ENCODE results near the gene OXCT1. TPM values are rescaled to one million over a fixed set of nuclear protein-coding genes. Genes with fewer than 3 reads are reported as not detected.
A peak's percentile ranks its signal among the peaks of the same experiment; 100 is the strongest.

OXCT1 gene
- total and polyA plus RNA-seq, 4 experiments from 2014 or later = 30.1 to 37.5 (median 33.1) TPM

- no peak overlapping the region for H3K27ac ChIP-seq (ENCODE audit: low read depth, low read length)
- no peaks in the 10 kb centered on the region for H3K9me3 Mint-ChIP-seq
- H3K4me3 Mint-ChIP-seq = no peak overlapping the region
- ChIA-PET POLR2A (ENCODE audit: partially characterized antibody) (no interaction called here), CTCF (ENCODE audit: partially characterized antibody) (no interaction called here)
- peaks cover 9 to 19% (median 14%) of the 10 kb centered on the region in 4 donors for H3K4me1 Mint-ChIP-seq
- no peaks in the 10 kb centered on the region for H3K27me3 ChIP-seq (ENCODE audit: insufficient read depth, low read length)
- intact Hi-C loops (cut with micrococcal nuclease) = no loop called here
- no peaks in the 10 kb centered on the region for H3K9me3 ChIP-seq (ENCODE audit: control insufficient read depth in 1 of 2, low read length in 2 of 2)
- H3K36me3 ChIP-seq (ENCODE audit: insufficient read depth, low read length) = no peaks in the 10 kb centered on the region
- peaks cover 26 to 46% of the 10 kb centered on the region in 2 donors for H3K36me3 Mint-ChIP-seq
- no peak overlapping the region for H3K27ac Mint-ChIP-seq
- no peaks in the 10 kb centered on the region for H3K4me1 ChIP-seq (ENCODE audit: insufficient read depth, low read length)
- no peaks in the 10 kb centered on the region for H3K27me3 Mint-ChIP-seq
- DNase-seq = no peak
- no peak overlapping the region for H3K4me3 ChIP-seq (ENCODE audit: low read length in 2 of 2)
Measured at GRCh38 chr5:41770799-41771198, 99.4 kb downstream of the OXCT1 start.

- Histone ChIP-seq H3K27ac (ENCODE audit: low read depth, low read length) (no peak overlapping the region), H3K4me1 (ENCODE audit: insufficient read depth, low read length) (no peaks in the 10 kb centered on the region), H3K9me3 (ENCODE audit: control insufficient read depth in 1 of 2, low read length in 2 of 2) (no peaks in the 10 kb centered on the region), H3K27me3 (ENCODE audit: insufficient read depth, low read length) (no peaks in the 10 kb centered on the region), H3K4me3 (ENCODE audit: low read length in 2 of 2) (no peak overlapping the region), H3K36me3 (ENCODE audit: insufficient read depth, low read length) (no peaks in the 10 kb centered on the region)
- no peak overlapping the region for H3K4me3 Mint-ChIP-seq
- no peaks in the 10 kb centered on the region for H3K9me3 Mint-ChIP-seq
- peak overlapping the region in 2 of 7 donors; percentile 23 to 25 for H3K27ac Mint-ChIP-seq
- H3K4me1 Mint-ChIP-seq = peaks cover 4 to 14% (median 10%) of the 10 kb centered on the region in 4 donors
- DNase-seq = no peak
- H3K36me3 Mint-ChIP-seq = peaks cover 39 to 50% of the 10 kb centered on the region in 2 donors
- H3K27me3 Mint-ChIP-seq = no peaks in the 10 kb centered on the region
- intact Hi-C loops (cut with micrococcal nuclease) = no loop called here
- ChIA-PET POLR2A (ENCODE audit: partially characterized antibody) (no interaction called here), CTCF (ENCODE audit: partially characterized antibody) (no interaction called here)
Measured at GRCh38 chr5:41768692-41769091, 101.5 kb downstream of the OXCT1 start.

- Mint-ChIP-seq H3K4me3 (no peak overlapping the region), H3K36me3 (peaks cover 60 to 63% of the 10 kb centered on the region in 2 donors), H3K27me3 (no peaks in the 10 kb centered on the region), H3K9me3 (no peaks in the 10 kb centered on the region), H3K27ac (peak overlapping the region in 1 of 7 donors; percentile 6), H3K4me1 (peaks cover 0 to 6% (median 2%) of the 10 kb centered on the region in 4 donors)
- ChIA-PET POLR2A (ENCODE audit: partially characterized antibody) (no interaction called here), CTCF (ENCODE audit: partially characterized antibody) (interaction anchor here (1.3 kb wide), 1 partner anchor 9 kb away, joined by 3 read pairs; no protein-coding TSS in a partner anchor)
- no peaks in the 10 kb centered on the region for H3K36me3 ChIP-seq (ENCODE audit: insufficient read depth, low read length)
- intact Hi-C loops (cut with micrococcal nuclease) = no loop called here
- H3K9me3 ChIP-seq (ENCODE audit: control insufficient read depth in 1 of 2, low read length in 2 of 2) = no peaks in the 10 kb centered on the region
- no peak for DNase-seq
- no peak overlapping the region for H3K27ac ChIP-seq (ENCODE audit: low read depth, low read length)
- no peaks in the 10 kb centered on the region for H3K27me3 ChIP-seq (ENCODE audit: insufficient read depth, low read length)
- H3K4me3 ChIP-seq (ENCODE audit: low read length in 2 of 2) = no peak overlapping the region
- H3K4me1 ChIP-seq (ENCODE audit: insufficient read depth, low read length) = no peaks in the 10 kb centered on the region
Measured at GRCh38 chr5:41764650-41765049, 105.6 kb downstream of the OXCT1 start.

GRCh38 chr5:41763574-41763973 lies 106.7 kb downstream of the OXCT1 start:
- Histone ChIP-seq H3K4me1 (ENCODE audit: insufficient read depth, low read length) (no peaks in the 10 kb centered on the region), H3K27me3 (ENCODE audit: insufficient read depth, low read length) (no peaks in the 10 kb centered on the region), H3K36me3 (ENCODE audit: insufficient read depth, low read length) (peaks cover 4% of the 10 kb centered on the region), H3K9me3 (ENCODE audit: control insufficient read depth in 1 of 2, low read length in 2 of 2) (no peaks in the 10 kb centered on the region), H3K4me3 (ENCODE audit: low read length in 2 of 2) (no peak overlapping the region), H3K27ac (ENCODE audit: low read depth, low read length) (no peak overlapping the region)
- Mint-ChIP-seq H3K4me1 (peaks cover 0 to 3% (median under 1%) of the 10 kb centered on the region in 4 donors), H3K9me3 (no peaks in the 10 kb centered on the region), H3K36me3 (peaks cover 63 to 66% of the 10 kb centered on the region in 2 donors), H3K27me3 (no peaks in the 10 kb centered on the region), H3K4me3 (no peak overlapping the region), H3K27ac (no peak overlapping the region)
- CTCF ChIA-PET (ENCODE audit: partially characterized antibody) = interaction anchor here (1.6 kb wide), 1 partner anchor 27 kb away, joined by 3 read pairs; no protein-coding TSS in a partner anchor
- intact Hi-C loops (cut with micrococcal nuclease) = no loop called here
- DNase-seq = no peak
- POLR2A ChIA-PET (ENCODE audit: partially characterized antibody) = no interaction called here

GRCh38 chr5:41763081-41763480 lies 107.1 kb downstream of the OXCT1 start:
- Histone ChIP-seq H3K36me3 (ENCODE audit: insufficient read depth, low read length) (peaks cover 5% of the 10 kb centered on the region), H3K27me3 (ENCODE audit: insufficient read depth, low read length) (no peaks in the 10 kb centered on the region), H3K4me3 (ENCODE audit: low read length in 2 of 2) (no peak overlapping the region), H3K4me1 (ENCODE audit: insufficient read depth, low read length) (no peaks in the 10 kb centered on the region), H3K9me3 (ENCODE audit: control insufficient read depth in 1 of 2, low read length in 2 of 2) (no peaks in the 10 kb centered on the region), H3K27ac (ENCODE audit: low read depth, low read length) (no peak overlapping the region)
- Mint-ChIP-seq H3K36me3 (peaks cover 63 to 66% of the 10 kb centered on the region in 2 donors), H3K9me3 (no peaks in the 10 kb centered on the region), H3K27ac (peak overlapping the region in 3 of 7 donors; percentile 2 to 43 (median 26)), H3K4me1 (peaks cover 0 to 3% (median 0%) of the 10 kb centered on the region in 4 donors), H3K4me3 (no peak overlapping the region), H3K27me3 (no peaks in the 10 kb centered on the region)
- intact Hi-C loops (cut with micrococcal nuclease) = no loop called here
- ChIA-PET POLR2A (ENCODE audit: partially characterized antibody) (no interaction called here), CTCF (ENCODE audit: partially characterized antibody) (interaction anchor here (1.6 kb wide), 1 partner anchor 27 kb away, joined by 3 read pairs; no protein-coding TSS in a partner anchor)
- DNase-seq = no peak

- Mint-ChIP-seq H3K9me3 (no peaks in the 10 kb centered on the region), H3K4me1 (peaks cover 0 to 8% (median 4%) of the 10 kb centered on the region in 4 donors), H3K27ac (no peak overlapping the region), H3K27me3 (no peaks in the 10 kb centered on the region), H3K36me3 (peaks cover 67 to 70% of the 10 kb centered on the region in 2 donors), H3K4me3 (no peak overlapping the region)
- CTCF ChIA-PET (ENCODE audit: partially characterized antibody) = interaction anchor here (1.6 kb wide), 1 partner anchor 26 kb away, joined by 3 read pairs; no protein-coding TSS in a partner anchor
- DNase-seq = no peak
- intact Hi-C loops (cut with micrococcal nuclease) = no loop called here
- no peaks in the 10 kb centered on the region for H3K9me3 ChIP-seq (ENCODE audit: control insufficient read depth in 1 of 2, low read length in 2 of 2)
- no peaks in the 10 kb centered on the region for H3K4me1 ChIP-seq (ENCODE audit: insufficient read depth, low read length)
- POLR2A ChIA-PET (ENCODE audit: partially characterized antibody) = interaction anchor here (1.1 kb wide), 1 partner anchor 10 kb away, joined by 3 read pairs; no protein-coding TSS in a partner anchor
- H3K27me3 ChIP-seq (ENCODE audit: insufficient read depth, low read length) = no peaks in the 10 kb centered on the region
- H3K4me3 ChIP-seq (ENCODE audit: low read length in 2 of 2) = no peak overlapping the region
- peaks cover 11% of the 10 kb centered on the region for H3K36me3 ChIP-seq (ENCODE audit: insufficient read depth, low read length)
- H3K27ac ChIP-seq (ENCODE audit: low read depth, low read length) = no peak overlapping the region
Measured at GRCh38 chr5:41762426-41762825, 107.8 kb downstream of the OXCT1 start.

- intact Hi-C loops (cut with micrococcal nuclease) = no loop called here
- ChIA-PET CTCF (ENCODE audit: partially characterized antibody) (interaction anchor here (1.0 kb wide), 1 partner anchor 9 kb away, joined by 3 read pairs; no protein-coding TSS in a partner anchor), POLR2A (ENCODE audit: partially characterized antibody) (interaction anchor here (1.1 kb wide), 1 partner anchor 9 kb away, joined by 3 read pairs; no protein-coding TSS in a partner anchor)
- H3K4me3 ChIP-seq (ENCODE audit: low read length in 2 of 2) = no peak overlapping the region
- H3K27ac ChIP-seq (ENCODE audit: low read depth, low read length) = no peak overlapping the region
- no peaks in the 10 kb centered on the region for H3K27me3 ChIP-seq (ENCODE audit: insufficient read depth, low read length)
- H3K4me1 ChIP-seq (ENCODE audit: insufficient read depth, low read length) = no peaks in the 10 kb centered on the region
- Mint-ChIP-seq H3K27me3 (no peaks in the 10 kb centered on the region), H3K9me3 (no peaks in the 10 kb centered on the region), H3K36me3 (peaks cover 71 to 76% of the 10 kb centered on the region in 2 donors), H3K4me3 (no peak overlapping the region), H3K4me1 (peaks cover 0 to 11% (median 7%) of the 10 kb centered on the region in 4 donors), H3K27ac (no peak overlapping the region)
- no peak for DNase-seq
- H3K36me3 ChIP-seq (ENCODE audit: insufficient read depth, low read length) = peaks cover 11% of the 10 kb centered on the region
- H3K9me3 ChIP-seq (ENCODE audit: control insufficient read depth in 1 of 2, low read length in 2 of 2) = no peaks in the 10 kb centered on the region
Measured at GRCh38 chr5:41761663-41762062, 108.6 kb downstream of the OXCT1 start.

Measured in CD4-positive, alpha-beta memory T cell (primary cell).